ENCODE data around the gene KCNK10.

DNA sequence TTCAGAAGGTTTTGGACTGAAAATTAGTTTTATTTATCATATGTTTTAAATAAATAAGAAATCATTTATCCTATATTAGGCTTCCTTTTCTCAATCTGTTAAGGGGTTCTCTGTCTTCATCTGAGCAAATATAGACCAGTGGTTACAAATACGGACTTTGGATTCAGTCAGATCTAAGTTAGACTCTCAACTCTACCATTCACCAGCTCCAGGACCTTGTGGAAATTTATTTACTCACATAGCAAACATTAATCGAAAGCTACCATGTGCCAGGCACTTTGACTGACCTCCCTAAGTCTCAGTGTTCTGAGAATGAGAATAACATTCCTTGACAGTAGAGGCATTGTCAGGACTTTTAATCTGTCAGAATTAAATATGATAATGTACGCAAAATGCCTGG, 22.3 kb downstream of the KCNK10 start:
- TF ChIP-seq EP300 (IDR thresholded peaks at IDR 0.05): no peak
- no peak for TF ChIP-seq POLR2A (IDR thresholded peaks at IDR 0.05)
- TF ChIP-seq, protein P1, sequence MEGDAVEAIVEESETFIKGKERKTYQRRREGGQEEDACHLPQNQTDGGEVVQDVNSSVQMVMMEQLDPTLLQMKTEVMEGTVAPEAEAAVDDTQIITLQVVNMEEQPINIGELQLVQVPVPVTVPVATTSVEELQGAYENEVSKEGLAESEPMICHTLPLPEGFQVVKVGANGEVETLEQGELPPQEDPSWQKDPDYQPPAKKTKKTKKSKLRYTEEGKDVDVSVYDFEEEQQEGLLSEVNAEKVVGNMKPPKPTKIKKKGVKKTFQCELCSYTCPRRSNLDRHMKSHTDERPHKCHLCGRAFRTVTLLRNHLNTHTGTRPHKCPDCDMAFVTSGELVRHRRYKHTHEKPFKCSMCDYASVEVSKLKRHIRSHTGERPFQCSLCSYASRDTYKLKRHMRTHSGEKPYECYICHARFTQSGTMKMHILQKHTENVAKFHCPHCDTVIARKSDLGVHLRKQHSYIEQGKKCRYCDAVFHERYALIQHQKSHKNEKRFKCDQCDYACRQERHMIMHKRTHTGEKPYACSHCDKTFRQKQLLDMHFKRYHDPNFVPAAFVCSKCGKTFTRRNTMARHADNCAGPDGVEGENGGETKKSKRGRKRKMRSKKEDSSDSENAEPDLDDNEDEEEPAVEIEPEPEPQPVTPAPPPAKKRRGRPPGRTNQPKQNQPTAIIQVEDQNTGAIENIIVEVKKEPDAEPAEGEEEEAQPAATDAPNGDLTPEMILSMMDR (IDR thresholded peaks at IDR 0.05): no peak
- no peak for TF ChIP-seq POLR2AphosphoS5 (IDR thresholded peaks at IDR 0.05)

Measured in suprapubic skin (tissue), 4 donors.